CD4-positive, CD25-positive, alpha-beta regulatory T cell (primary cell): ENCODE results near the gene RAD23B. TPM values are rescaled to one million over a fixed set of nuclear protein-coding genes. Genes with fewer than 3 reads are reported as not detected.

Experiments used
- ATAC-seq, 2 donors: fragments of 150-1000 bp; cut with Tn5 transposase; one replicate each; pipeline ENCODE4 v1.10.0; 2021; ENCODE audit warnings: low read depth in 2 of 2, moderate number of reproducible peaks in 2 of 2, moderate library complexity in 1 of 2
- DNase-seq, 3 donors: peaks; one replicate each; pipeline versions ENCODE4 v3.0.0 to v3.0.0-alpha.2; 2012 to 2022; ENCODE audit warnings: mixed read lengths in 1 of 3
- H3K27ac ChIP-seq: one replicate; pipeline ENCODE4 v1.7.0; 2013; ENCODE audit warnings: mild to moderate bottlenecking, low read length; ENCODE audit not compliant: insufficient read depth, poor library complexity, severe bottlenecking
- H3K27me3 ChIP-seq: one replicate; pipeline ENCODE4 v1.7.0; 2013; ENCODE audit warnings: low read length; ENCODE audit not compliant: control insufficient read depth, insufficient read depth
- H3K36me3 ChIP-seq: one replicate; pipeline ENCODE4 v1.7.0; 2013; ENCODE audit warnings: mild to moderate bottlenecking, low read length, moderate library complexity; ENCODE audit not compliant: control insufficient read depth, insufficient read depth
- H3K4me1 ChIP-seq: 2 replicates; pipeline ENCODE4 v1.7.0; 2013; ENCODE audit warnings: mild to moderate bottlenecking, low read length; ENCODE audit not compliant: insufficient read depth, control insufficient read depth, poor library complexity, severe bottlenecking
- H3K4me3 ChIP-seq: one replicate; pipeline ENCODE4 v1.7.0; 2013; ENCODE audit warnings: low read depth, mild to moderate bottlenecking, low read length, moderate library complexity
- H3K9me3 ChIP-seq, 2 experiments: 1 replicate in 1 of 2; 2 replicates in 1 of 2; pipeline ENCODE4 v1.7.0; 2013; ENCODE audit warnings: low read length in 2 of 2, mild to moderate bottlenecking in 1 of 2, moderate library complexity in 1 of 2; ENCODE audit not compliant: control insufficient read depth in 2 of 2
- H3K27ac Mint-ChIP-seq, 3 donors: one replicate each; pipeline ENCODE4 v1.8.0; 2020 to 2022; ENCODE audit warnings: mild to moderate bottlenecking in 3 of 3, mixed read lengths in 3 of 3, moderate library complexity in 2 of 3
- H3K27me3 Mint-ChIP-seq: one replicate; pipeline ENCODE4 v1.8.0; 2022; ENCODE audit warnings: mild to moderate bottlenecking, mixed read lengths
- H3K36me3 Mint-ChIP-seq: one replicate; pipeline ENCODE4 v1.8.0; 2020; ENCODE audit warnings: mixed read lengths
- H3K4me1 Mint-ChIP-seq, 4 donors: one replicate each; pipeline ENCODE4 v1.8.0; 2020 to 2022; ENCODE audit warnings: mixed read lengths in 4 of 4, mild to moderate bottlenecking in 1 of 4
- H3K4me3 Mint-ChIP-seq, 4 donors: one replicate each; pipeline ENCODE4 v1.8.0; 2020 to 2022; ENCODE audit warnings: mild to moderate bottlenecking in 4 of 4, mixed read lengths in 4 of 4, moderate library complexity in 3 of 4
- H3K9me3 Mint-ChIP-seq, 7 donors: one replicate each; pipeline ENCODE4 v1.8.0; 2020 to 2022; ENCODE audit warnings: mixed read lengths in 7 of 7, mild to moderate bottlenecking in 3 of 7, moderate library complexity in 2 of 7
- polyA plus RNA-seq, 4 donors: library from polyadenylated mRNA; unstranded; fragments of 300-500 nt; fragmentation: Illumina TruSeq; gene quantifications; one replicate each; pipeline ENCODE4 v1.2.3, GENCODE V29; 2021
- total RNA-seq: library from RNA; stranded (reverse); gene quantifications from one replicate; pipeline ENCODE4 v1.2.3, GENCODE V29; 2022

The RAD23B gene
- total and polyA plus RNA-seq, 5 donors from 2014 or later = 8.9 to 65.4 (median 17.9) TPM

GRCh38 chr9:107338911-107339659, 56.0 kb downstream of the RAD23B start:
- Mint-ChIP-seq H3K36me3 (peaks cover 5% of the 10 kb centered on the region), H3K9me3 (no peaks in the 10 kb centered on the region), H3K27me3 (no peaks in the 10 kb centered on the region), H3K4me1 (peaks cover 5 to 10% (median 9%) of the 10 kb centered on the region in 4 donors), H3K27ac (peak overlapping the region in 1 of 3 donors; percentile 69), H3K4me3 (no peak overlapping the region)
- H3K4me3 ChIP-seq = no peak overlapping the region
- H3K27ac ChIP-seq = no peak overlapping the region
- DNase-seq (no peak), ATAC-seq (no peak)
- peaks cover 5% of the 10 kb centered on the region for H3K4me1 ChIP-seq
- no peaks in the 10 kb centered on the region for H3K9me3 ChIP-seq
- no peaks in the 10 kb centered on the region for H3K27me3 ChIP-seq
- peaks cover 1% of the 10 kb centered on the region for H3K36me3 ChIP-seq

- Histone ChIP-seq H3K36me3 (no peaks in the 10 kb centered on the region), H3K27ac (no peak overlapping the region), H3K4me3 (peak overlapping the region; percentile 23), H3K4me1 (peaks cover 5% of the 10 kb centered on the region), H3K27me3 (no peaks in the 10 kb centered on the region), H3K9me3 (no peaks in the 10 kb centered on the region)
- H3K9me3 Mint-ChIP-seq = no peaks in the 10 kb centered on the region
- H3K27ac Mint-ChIP-seq = peak overlapping the region in 2 of 3 donors; percentile 73 to 81
- ATAC-seq (peak; percentile 65 to 76), DNase-seq (peak; percentile 69 to 74 (median 71))
- H3K4me3 Mint-ChIP-seq = no peak overlapping the region
- H3K4me1 Mint-ChIP-seq = peaks cover 5 to 15% (median 10%) of the 10 kb centered on the region in 4 donors
- H3K36me3 Mint-ChIP-seq = no peaks in the 10 kb centered on the region
- no peaks in the 10 kb centered on the region for H3K27me3 Mint-ChIP-seq
These were observed 58.0 kb downstream of the RAD23B start for GRCh38 chr9:107340920-107341632.

- peaks cover 5% of the 10 kb centered on the region for H3K4me1 ChIP-seq
- H3K36me3 ChIP-seq = no peaks in the 10 kb centered on the region
- Mint-ChIP-seq H3K27me3 (no peaks in the 10 kb centered on the region), H3K27ac (peak overlapping the region in 1 of 3 donors; percentile 25), H3K36me3 (no peaks in the 10 kb centered on the region), H3K4me3 (no peak overlapping the region), H3K9me3 (no peaks in the 10 kb centered on the region), H3K4me1 (peaks cover 4 to 15% (median 9%) of the 10 kb centered on the region in 4 donors)
- no peaks in the 10 kb centered on the region for H3K27me3 ChIP-seq
- ATAC-seq (no peak), DNase-seq (no peak)
- H3K4me3 ChIP-seq = no peak overlapping the region
- no peak overlapping the region for H3K27ac ChIP-seq
- H3K9me3 ChIP-seq = no peaks in the 10 kb centered on the region
These were observed 59.5 kb downstream of the RAD23B start for GRCh38 chr9:107342476-107343161.

GRCh38 chr9:107345327-107345726, 62.2 kb downstream of the RAD23B start:
- no peaks in the 10 kb centered on the region for H3K9me3 Mint-ChIP-seq

GRCh38 chr9:107348836-107349235, 65.8 kb downstream of the RAD23B start:
- Mint-ChIP-seq H3K27me3 (peaks cover 13% of the 10 kb centered on the region), H3K4me1 (peaks cover 0 to 5% (median 1%) of the 10 kb centered on the region in 4 donors), H3K9me3 (peaks cover 0 to 2% (median 0%) of the 10 kb centered on the region in 7 donors), H3K4me3 (no peak overlapping the region), H3K27ac (no peak overlapping the region), H3K36me3 (no peaks in the 10 kb centered on the region)
- Histone ChIP-seq H3K27me3 (peaks cover 2% of the 10 kb centered on the region), H3K27ac (no peak overlapping the region), H3K4me1 (no peaks in the 10 kb centered on the region), H3K9me3 (no peaks in the 10 kb centered on the region), H3K36me3 (no peaks in the 10 kb centered on the region), H3K4me3 (no peak overlapping the region)
- no peak for ATAC-seq
- DNase-seq = no peak

More at GRCh38 chr9:107345327-107345726, 62.2 kb downstream of the RAD23B start:
- ATAC-seq (no peak), DNase-seq (no peak)
- no peaks in the 10 kb centered on the region for H3K27me3 ChIP-seq
- no peak overlapping the region for H3K4me3 ChIP-seq
- Mint-ChIP-seq H3K36me3 (no peaks in the 10 kb centered on the region), H3K4me1 (peaks cover 4 to 13% (median 8%) of the 10 kb centered on the region in 4 donors), H3K4me3 (no peak overlapping the region), H3K27ac (no peak overlapping the region), H3K27me3 (no peaks in the 10 kb centered on the region)
- H3K4me1 ChIP-seq = peaks cover 5% of the 10 kb centered on the region
- H3K9me3 ChIP-seq = no peaks in the 10 kb centered on the region
- no peak overlapping the region for H3K27ac ChIP-seq
- no peaks in the 10 kb centered on the region for H3K36me3 ChIP-seq

GRCh38 chr9:107350443-107350842, 67.4 kb downstream of the RAD23B start:
- peaks cover 0 to 2% (median 0%) of the 10 kb centered on the region in 7 donors for H3K9me3 Mint-ChIP-seq
- H3K4me3 ChIP-seq = no peak overlapping the region
- H3K27ac ChIP-seq = no peak overlapping the region
- no peak overlapping the region for H3K27ac Mint-ChIP-seq
- peaks cover 2% of the 10 kb centered on the region for H3K27me3 ChIP-seq
- DNase-seq (no peak), ATAC-seq (no peak)
- H3K4me1 ChIP-seq = no peaks in the 10 kb centered on the region
- no peaks in the 10 kb centered on the region for H3K9me3 ChIP-seq
- H3K27me3 Mint-ChIP-seq = peaks cover 13% of the 10 kb centered on the region
- no peaks in the 10 kb centered on the region for H3K4me1 Mint-ChIP-seq
- H3K36me3 ChIP-seq = no peaks in the 10 kb centered on the region
- no peaks in the 10 kb centered on the region for H3K36me3 Mint-ChIP-seq
- no peak overlapping the region for H3K4me3 Mint-ChIP-seq

GRCh38 chr9:107351382-107352045, 68.4 kb downstream of the RAD23B start:
- H3K36me3 ChIP-seq = no peaks in the 10 kb centered on the region
- no peaks in the 10 kb centered on the region for H3K4me1 ChIP-seq
- no peaks in the 10 kb centered on the region for H3K9me3 ChIP-seq

More at GRCh38 chr9:107351382-107352045, 68.4 kb downstream of the RAD23B start:
- no peaks in the 10 kb centered on the region for H3K4me1 Mint-ChIP-seq
- Histone ChIP-seq H3K27ac (no peak overlapping the region), H3K27me3 (peaks cover 2% of the 10 kb centered on the region), H3K4me3 (no peak overlapping the region)
- H3K27me3 Mint-ChIP-seq = peaks cover 13% of the 10 kb centered on the region
- peaks cover 0 to 2% (median 0%) of the 10 kb centered on the region in 7 donors for H3K9me3 Mint-ChIP-seq
- H3K4me3 Mint-ChIP-seq = no peak overlapping the region
- no peak overlapping the region for H3K27ac Mint-ChIP-seq
- ATAC-seq = no peak
- no peak for DNase-seq
- H3K36me3 Mint-ChIP-seq = no peaks in the 10 kb centered on the region
